K562 (cell line): ENCODE data around the gene TRERF1. TPM values are rescaled to one million over a fixed set of nuclear protein-coding genes. Genes with fewer than 3 reads are reported as not detected.

ENCODE experiments used
- ZBTB40 ChIP-seq, 2 experiments: fragments of 450-650 bp in 1 of 2; sonication (generic) in 1 of 2; formaldehyde crosslinking in 1 of 2; IDR thresholded peaks; 2 replicates each; pipeline versions ENCODE4 v1.7.1 to v1.9.0; 2016 to 2022; ENCODE audit warnings: inconsistent platforms in 1 of 2, mild to moderate bottlenecking in 1 of 2, missing genetic modification reagents in 1 of 2
- polyA plus RNA-seq, 8 experiments: library from polyadenylated mRNA; depleted of rRNA in 4 of 8; stranded (reverse) in 5 of 8; unstranded in 3 of 8; fragments of >200 nt; fragmentation: Nextera tagmentation in 2 of 8; fragmentation: Illumina TruSeq in 1 of 8; extraction: Ambion mirVana in 2 of 8; extraction: Trizol in 1 of 8; gene quantifications; 2 replicates each; pipeline versions ENCODE4 v1.2.1 to v1.2.3, GENCODE V29; 2011 to 2014; ENCODE audit warnings: inconsistent platforms in 1 of 8, missing spikeins in 1 of 8
- total RNA-seq, 7 experiments: library from RNA; depleted of rRNA in 6 of 7; stranded (reverse); fragments of >200 nt in 6 of 7; fragmentation: Illumina TruSeq in 2 of 7; extraction: Trizol in 2 of 7; gene quantifications; 2 replicates each; pipeline versions ENCODE4 v1.2.1 to v1.2.3, GENCODE V29; 2011 to 2021; ENCODE audit warnings: low replicate concordance in 1 of 7

Gene TRERF1
- total and polyA plus RNA-seq, 9 of the 15 experiments (the other 6 are each of a cell fraction or from before 2014, with no cell fraction given): 0.04 to 0.20 (median 0.07) TPM; not detected in 3

DNA sequence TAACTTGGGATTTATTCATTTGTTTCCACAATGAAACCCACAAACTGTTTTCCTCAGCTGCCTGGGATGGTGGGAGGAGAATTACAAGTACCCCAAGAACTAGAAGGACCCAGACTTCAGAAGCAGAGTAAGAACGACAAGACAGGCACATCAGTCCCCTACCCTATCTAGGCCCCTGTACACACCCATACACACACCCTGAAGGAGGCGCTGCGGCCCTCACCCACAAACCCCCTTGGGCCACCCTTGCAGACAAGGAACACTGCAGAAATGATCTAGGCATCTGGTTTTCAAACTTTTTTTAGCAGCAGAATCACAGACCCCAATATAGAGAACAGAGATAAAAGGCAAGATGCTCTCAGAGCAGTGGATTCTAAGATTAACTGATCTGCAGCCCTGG is 55.0 kb downstream of the TRERF1 start (continued):
- no peak for TF ChIP-seq ZBTB40 (IDR thresholded peaks at IDR 0.05)
- no peak for TF ChIP-seq ZBTB40 (CRISPR knock-in tag; IDR thresholded peaks at IDR 0.05)
